EH (cell line): ENCODE measurements around the gene DISP1.
"Not testable (repeated sequence)": the region's sequence is repeated elsewhere in the genome, so short reads cannot be mapped to it uniquely, and the experiment has no call there.

Experiments
- DNase-seq: peaks from one replicate; pipeline ENCODE4 v3.0.0-alpha.2; 2015; ENCODE audit warnings: low read depth

The DISP1 gene

GRCh38 chr1:222798116-222798515 lies 16.7 kb upstream of the DISP1 start:
- DNase-seq: peak; percentile 68

GRCh38 chr1:222798975-222799374 lies 15.9 kb upstream of the DISP1 start:
- no peak for DNase-seq

GRCh38 chr1:222801067-222801466 lies 13.8 kb upstream of the DISP1 start:
- no peak for DNase-seq

GRCh38 chr1:222811671-222812070 lies 3.2 kb upstream of the DISP1 start:
- DNase-seq: no peak

- DNase-seq: peak; percentile 66
These were observed 838 bp upstream of the DISP1 start for GRCh38 chr1:222813866-222814535.

- no peak for DNase-seq
These were observed 564 bp downstream of the DISP1 start for GRCh38 chr1:222815440-222815765.

GRCh38 chr1:222817529-222817928 lies 2.7 kb downstream of the DISP1 start:
- peak; percentile 98 for DNase-seq

- DNase-seq: no peak
These were observed 3.3 kb downstream of the DISP1 start for GRCh38 chr1:222818171-222818570.

GRCh38 chr1:222820171-222820712 lies 5.4 kb downstream of the DISP1 start:
- DNase-seq: no peak

GRCh38 chr1:222821239-222821638 lies 6.4 kb downstream of the DISP1 start:
- peak; percentile 67 for DNase-seq

GRCh38 chr1:222823695-222824094 lies 8.9 kb downstream of the DISP1 start:
- no peak for DNase-seq

GRCh38 chr1:222824641-222825040 lies 9.8 kb downstream of the DISP1 start:
- peak; percentile 31 for DNase-seq

GRCh38 chr1:222828939-222829338 lies 14.1 kb downstream of the DISP1 start:
- no peak for DNase-seq

GRCh38 chr1:222829868-222830267 lies 15.0 kb downstream of the DISP1 start:
- DNase-seq: peak; percentile 51

GRCh38 chr1:222833356-222833876 lies 18.6 kb downstream of the DISP1 start:
- DNase-seq: no peak

GRCh38 chr1:222843469-222844410 lies 28.9 kb downstream of the DISP1 start:
- peak; percentile 15 for DNase-seq

GRCh38 chr1:222844411-222844779 lies 29.6 kb downstream of the DISP1 start:
- DNase-seq: peak; percentile 10

- no peak for DNase-seq
These were observed 30.9 kb downstream of the DISP1 start for GRCh38 chr1:222845763-222846162.

- DNase-seq: not testable (repeated sequence)
These were observed 35.7 kb downstream of the DISP1 start for GRCh38 chr1:222850550-222850949.

- DNase-seq: peak; percentile 30
These were observed 37.5 kb downstream of the DISP1 start for GRCh38 chr1:222852326-222852725.

GRCh38 chr1:222861062-222861461 lies 46.2 kb downstream of the DISP1 start:
- no peak for DNase-seq
